Measurements from ENCODE around the gene CBX8. TPM values are rescaled to one million over a fixed set of nuclear protein-coding genes. Genes with fewer than 3 reads are reported as not detected.

Gene CBX8
- total RNA-seq, 4 donors from 2014 or later = 2.3 to 6.4 (median 3.1) TPM

DNA sequence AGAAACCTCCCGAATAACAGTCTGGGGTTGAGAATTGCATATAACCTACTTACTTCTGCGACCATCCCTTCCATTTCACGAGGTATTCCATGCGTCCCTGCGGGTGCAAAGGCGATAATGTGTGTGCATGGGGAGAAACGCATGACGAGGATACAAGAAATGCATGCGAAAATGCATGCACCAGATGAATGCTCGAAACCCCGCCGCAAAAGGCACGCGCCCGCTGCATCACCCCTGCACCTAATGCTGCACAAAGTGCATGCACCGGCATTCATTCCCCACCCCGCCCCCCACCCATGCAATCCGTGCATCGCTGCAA is 474 bp downstream of the CBX8 start:
- Histone ChIP-seq H3K36me3 (peaks cover 6% of the 10 kb centered on the region), H3K9me3 (no peaks in the 10 kb centered on the region), H3K4me3 (peak overlapping the region; percentile 78), H3K27me3 (peaks cover 60% of the 10 kb centered on the region), H3K4me1 (peaks cover 71% of the 10 kb centered on the region), H3K27ac (no peak overlapping the region)
- DNase-seq (ENCODE audit: low spot score in 2 of 2) = no peak
- TF ChIP-seq POLR2A (IDR thresholded peaks at IDR 0.05) (no peak), EP300 (IDR thresholded peaks at IDR 0.05) (no peak), POLR2AphosphoS5 (IDR thresholded peaks at IDR 0.05) (no peak)
- TF ChIP-seq, protein P1, sequence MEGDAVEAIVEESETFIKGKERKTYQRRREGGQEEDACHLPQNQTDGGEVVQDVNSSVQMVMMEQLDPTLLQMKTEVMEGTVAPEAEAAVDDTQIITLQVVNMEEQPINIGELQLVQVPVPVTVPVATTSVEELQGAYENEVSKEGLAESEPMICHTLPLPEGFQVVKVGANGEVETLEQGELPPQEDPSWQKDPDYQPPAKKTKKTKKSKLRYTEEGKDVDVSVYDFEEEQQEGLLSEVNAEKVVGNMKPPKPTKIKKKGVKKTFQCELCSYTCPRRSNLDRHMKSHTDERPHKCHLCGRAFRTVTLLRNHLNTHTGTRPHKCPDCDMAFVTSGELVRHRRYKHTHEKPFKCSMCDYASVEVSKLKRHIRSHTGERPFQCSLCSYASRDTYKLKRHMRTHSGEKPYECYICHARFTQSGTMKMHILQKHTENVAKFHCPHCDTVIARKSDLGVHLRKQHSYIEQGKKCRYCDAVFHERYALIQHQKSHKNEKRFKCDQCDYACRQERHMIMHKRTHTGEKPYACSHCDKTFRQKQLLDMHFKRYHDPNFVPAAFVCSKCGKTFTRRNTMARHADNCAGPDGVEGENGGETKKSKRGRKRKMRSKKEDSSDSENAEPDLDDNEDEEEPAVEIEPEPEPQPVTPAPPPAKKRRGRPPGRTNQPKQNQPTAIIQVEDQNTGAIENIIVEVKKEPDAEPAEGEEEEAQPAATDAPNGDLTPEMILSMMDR (IDR thresholded peaks at IDR 0.05) = no peak
- 2% methylated on average over 10 of the region's 19 CpGs for WGBS

DNA sequence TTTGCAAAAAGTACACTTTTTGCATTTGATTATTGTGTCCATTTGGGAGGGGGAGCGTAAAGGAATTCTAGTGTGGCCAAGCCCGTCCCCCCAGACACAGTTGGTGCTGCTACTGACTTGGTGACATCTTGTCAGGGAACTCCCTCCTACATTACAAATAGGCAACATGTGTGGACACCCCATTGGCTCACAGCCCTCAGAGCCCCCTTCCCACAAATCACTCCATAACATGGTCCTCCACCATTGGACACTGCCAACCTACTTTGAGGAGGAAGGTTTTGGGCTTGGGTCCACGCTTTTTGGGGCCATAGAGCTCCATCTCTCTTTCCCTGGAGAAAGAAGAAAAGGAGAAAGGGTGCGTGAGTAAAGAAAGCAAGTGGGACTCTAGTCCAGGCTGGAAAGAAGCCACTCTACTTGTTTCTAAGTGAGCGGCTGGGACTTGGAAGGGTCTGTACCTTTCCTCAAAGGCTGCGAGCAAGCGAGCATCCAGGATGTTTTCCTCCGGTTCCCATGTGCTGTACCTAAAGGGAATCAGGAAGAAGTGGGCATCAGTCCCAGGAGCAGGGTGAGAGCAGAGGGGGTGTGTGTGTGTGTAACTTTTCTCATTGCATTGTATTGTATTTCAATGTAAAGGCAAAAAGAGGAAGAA is 958 bp downstream of the CBX8 start:
- 76% methylated on average over 8 of the region's 8 CpGs for WGBS
- Histone ChIP-seq H3K4me3 (peak overlapping the region; percentile 78), H3K9me3 (no peaks in the 10 kb centered on the region), H3K36me3 (peaks cover 6% of the 10 kb centered on the region), H3K4me1 (peaks cover 71% of the 10 kb centered on the region), H3K27me3 (peaks cover 60% of the 10 kb centered on the region), H3K27ac (no peak overlapping the region)
- TF ChIP-seq, protein P1 (IDR thresholded peaks at IDR 0.05) = no peak
- DNase-seq (ENCODE audit: low spot score in 2 of 2) = no peak

DNA sequence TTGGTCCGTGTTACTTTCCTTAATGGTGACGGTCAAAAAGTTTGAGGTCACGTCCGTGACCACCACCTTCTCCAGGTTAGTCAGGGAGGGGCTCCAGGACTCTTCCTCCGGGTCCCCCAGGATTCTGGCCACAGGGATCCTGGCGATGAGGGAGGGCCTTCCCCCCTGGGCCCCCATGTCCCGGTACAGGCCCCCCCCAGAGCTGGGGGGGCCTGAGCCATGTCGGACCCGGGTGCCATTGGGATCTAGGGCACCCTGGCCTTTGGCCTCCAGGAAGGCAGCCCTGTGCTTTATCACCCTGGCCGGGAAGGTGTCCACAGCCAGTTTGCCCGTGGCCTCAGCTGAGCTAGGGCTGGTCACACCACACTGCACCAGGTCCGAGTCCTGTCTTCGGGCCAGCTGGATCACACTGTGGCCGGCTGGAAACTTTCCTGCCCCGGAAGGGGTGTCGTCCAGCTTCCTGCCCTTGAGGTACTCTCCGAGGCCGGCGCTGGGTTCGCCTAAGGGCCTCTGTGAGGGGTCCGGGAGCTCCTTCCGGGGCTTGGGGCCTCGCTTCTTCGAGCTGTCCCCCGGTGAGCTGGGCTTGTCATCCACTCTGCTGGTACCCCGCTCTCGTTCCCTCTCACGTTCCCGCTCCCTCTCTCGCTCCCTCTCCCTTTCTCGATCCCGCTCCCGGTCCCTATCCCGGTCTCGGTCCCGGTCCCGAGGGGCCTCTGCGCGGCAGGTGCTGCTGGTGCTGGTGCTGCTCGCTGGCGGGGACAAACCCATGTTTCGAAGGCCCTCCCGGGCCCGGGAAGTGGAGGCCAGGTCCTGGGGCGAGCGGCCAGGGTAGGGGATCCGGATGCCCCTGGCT is 2.0 kb downstream of the CBX8 start:
- WGBS = 93% methylated on average over 34 of the region's 47 CpGs
- H3K27ac ChIP-seq = no peak overlapping the region
- no peak overlapping the region for H3K4me3 ChIP-seq
- peaks cover 70% of the 10 kb centered on the region for H3K4me1 ChIP-seq
- H3K27me3 ChIP-seq = peaks cover 60% of the 10 kb centered on the region
- TF ChIP-seq, protein P1 (IDR thresholded peaks at IDR 0.05) = no peak
- H3K9me3 ChIP-seq = no peaks in the 10 kb centered on the region
- no peak for DNase-seq (ENCODE audit: low spot score in 2 of 2)
- peaks cover 6% of the 10 kb centered on the region for H3K36me3 ChIP-seq

DNA sequence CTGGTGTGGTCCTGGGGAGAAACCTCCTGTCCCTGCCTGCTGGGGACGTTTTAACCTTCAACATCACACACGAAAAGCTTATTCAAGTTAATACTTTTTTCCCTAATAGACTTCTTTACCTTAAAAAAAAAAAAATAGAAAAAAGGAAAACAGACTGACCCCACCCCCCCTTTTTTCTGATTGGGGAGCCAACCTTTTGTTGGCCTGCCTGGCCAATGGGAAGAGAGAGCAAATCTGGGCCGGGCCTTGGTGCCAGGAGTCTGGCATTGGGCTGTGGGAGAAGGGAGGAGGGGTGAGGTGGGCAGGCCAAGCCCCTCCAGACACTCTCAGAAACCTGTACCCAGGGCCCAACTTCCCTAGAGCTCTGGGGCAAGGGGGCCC is 3.0 kb downstream of the CBX8 start:
- WGBS = 73% methylated on average over 3 of the region's 3 CpGs

More for the DNA sequence above, 3.0 kb downstream of the CBX8 start:
- Histone ChIP-seq H3K27ac (peak overlapping the region; percentile 7), H3K27me3 (peaks cover 60% of the 10 kb centered on the region), H3K4me3 (no peak overlapping the region), H3K36me3 (peaks cover 6% of the 10 kb centered on the region), H3K9me3 (no peaks in the 10 kb centered on the region), H3K4me1 (peaks cover 69% of the 10 kb centered on the region)
- no peak for DNase-seq (ENCODE audit: low spot score in 2 of 2)
- no peak for TF ChIP-seq EP300 (IDR thresholded peaks at IDR 0.05)
- TF ChIP-seq, protein P1 (IDR thresholded peaks at IDR 0.05) = no peak
- no peak for TF ChIP-seq POLR2A (IDR thresholded peaks at IDR 0.05)
- no peak for TF ChIP-seq POLR2AphosphoS5 (IDR thresholded peaks at IDR 0.05)
